AG09319 (cell line): ENCODE measurements around the gene ZNF280B.
"Not testable (repeated sequence)": the region's sequence is repeated elsewhere in the genome, so short reads cannot be mapped to it uniquely, and the experiment has no call there.

Experiments
- DNase-seq: peaks from one replicate; pipeline ENCODE4 v3.0.0-alpha.2; 2010; ENCODE audit warnings: low read depth; ENCODE audit errors: extremely low read depth
- TF ChIP-seq, protein P1 (sequence below): IDR thresholded peaks from 2 replicates; pipeline ENCODE4 v1.5.1; 2011; ENCODE audit warnings: low read depth, mild to moderate bottlenecking, inconsistent platforms, low read length, moderate library complexity

ZNF280B gene

DNA sequence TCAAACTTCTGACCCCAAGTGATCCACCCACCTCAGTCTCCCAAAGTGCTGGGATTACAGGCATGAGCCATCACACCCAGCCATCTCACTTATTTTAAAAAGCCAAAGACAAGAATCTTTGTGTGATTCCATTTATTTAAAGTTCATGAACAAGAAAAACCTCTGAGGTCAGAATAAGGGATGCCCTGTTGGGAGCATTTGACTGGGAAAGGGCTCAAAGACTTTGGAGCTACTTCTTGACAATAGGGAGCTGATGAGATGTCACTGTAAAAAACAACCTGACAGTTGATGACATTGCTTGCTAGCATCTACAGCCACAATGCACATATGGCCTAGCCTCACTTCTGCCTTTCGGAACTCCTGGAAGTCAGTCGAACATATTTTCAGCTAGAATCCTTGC, 5.1 kb upstream of the ZNF280B start:
- TF ChIP-seq, protein P1, sequence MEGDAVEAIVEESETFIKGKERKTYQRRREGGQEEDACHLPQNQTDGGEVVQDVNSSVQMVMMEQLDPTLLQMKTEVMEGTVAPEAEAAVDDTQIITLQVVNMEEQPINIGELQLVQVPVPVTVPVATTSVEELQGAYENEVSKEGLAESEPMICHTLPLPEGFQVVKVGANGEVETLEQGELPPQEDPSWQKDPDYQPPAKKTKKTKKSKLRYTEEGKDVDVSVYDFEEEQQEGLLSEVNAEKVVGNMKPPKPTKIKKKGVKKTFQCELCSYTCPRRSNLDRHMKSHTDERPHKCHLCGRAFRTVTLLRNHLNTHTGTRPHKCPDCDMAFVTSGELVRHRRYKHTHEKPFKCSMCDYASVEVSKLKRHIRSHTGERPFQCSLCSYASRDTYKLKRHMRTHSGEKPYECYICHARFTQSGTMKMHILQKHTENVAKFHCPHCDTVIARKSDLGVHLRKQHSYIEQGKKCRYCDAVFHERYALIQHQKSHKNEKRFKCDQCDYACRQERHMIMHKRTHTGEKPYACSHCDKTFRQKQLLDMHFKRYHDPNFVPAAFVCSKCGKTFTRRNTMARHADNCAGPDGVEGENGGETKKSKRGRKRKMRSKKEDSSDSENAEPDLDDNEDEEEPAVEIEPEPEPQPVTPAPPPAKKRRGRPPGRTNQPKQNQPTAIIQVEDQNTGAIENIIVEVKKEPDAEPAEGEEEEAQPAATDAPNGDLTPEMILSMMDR = no peak
- DNase-seq = no peak

DNA sequence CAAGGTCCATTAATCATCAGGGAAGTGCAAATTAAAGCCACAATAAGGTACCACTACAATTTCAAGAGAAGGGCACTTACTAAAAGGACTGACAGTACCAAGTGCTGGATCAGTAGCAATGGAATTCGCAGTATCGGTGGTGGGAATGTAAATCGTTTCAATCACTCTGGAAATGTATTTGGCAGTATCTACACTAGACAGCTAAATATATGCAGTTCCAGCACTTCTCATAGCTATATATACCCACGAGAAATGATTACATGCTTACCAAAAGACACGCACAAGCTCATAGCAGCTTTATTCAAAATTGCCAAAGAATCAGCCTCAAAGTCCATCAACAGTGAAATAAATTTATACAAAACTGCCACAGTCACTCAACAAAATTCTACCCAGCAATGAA, 4.4 kb upstream of the ZNF280B start:
- no peak for DNase-seq
- TF ChIP-seq, protein P1 = no peak

DNA sequence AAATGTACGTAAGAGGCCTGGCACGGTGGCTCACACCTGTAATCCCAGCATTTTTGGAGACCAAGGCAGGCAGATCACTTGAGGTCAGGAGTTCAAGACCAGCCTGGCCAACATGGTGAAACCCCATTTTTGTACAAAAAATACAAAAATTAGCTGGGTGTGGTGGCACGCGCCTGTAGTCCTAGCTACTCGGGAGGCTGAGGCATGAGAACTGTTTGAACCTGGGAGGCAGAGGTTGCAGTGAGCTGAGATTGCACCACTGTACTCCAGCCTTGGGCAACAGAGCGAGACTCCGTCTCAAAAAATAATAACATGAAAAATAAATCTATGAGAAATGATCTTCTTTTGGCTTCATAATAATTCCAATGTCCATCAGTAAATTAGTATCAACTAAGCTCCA, 2.3 kb upstream of the ZNF280B start:
- not testable (repeated sequence) for DNase-seq

DNA sequence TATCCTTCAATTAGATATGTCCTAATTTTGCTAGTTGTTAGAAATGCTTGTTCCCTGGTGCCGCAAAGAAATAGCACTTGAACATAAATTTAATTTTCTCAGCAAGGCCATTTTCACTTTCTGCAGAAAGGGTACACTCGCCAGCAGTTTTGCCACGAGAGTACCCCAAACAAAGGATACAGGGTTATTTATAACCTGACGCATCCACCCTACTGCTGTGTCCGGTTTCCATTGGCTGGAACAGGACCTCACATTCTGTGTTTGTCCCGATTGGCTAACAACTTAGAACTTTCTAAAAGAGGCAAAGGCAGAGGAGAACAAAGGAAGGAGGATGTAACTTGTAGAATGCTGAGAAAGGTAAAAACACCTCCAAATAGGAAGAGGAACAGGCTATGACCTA, 1.4 kb upstream of the ZNF280B start:
- DNase-seq = not testable (repeated sequence)

DNA sequence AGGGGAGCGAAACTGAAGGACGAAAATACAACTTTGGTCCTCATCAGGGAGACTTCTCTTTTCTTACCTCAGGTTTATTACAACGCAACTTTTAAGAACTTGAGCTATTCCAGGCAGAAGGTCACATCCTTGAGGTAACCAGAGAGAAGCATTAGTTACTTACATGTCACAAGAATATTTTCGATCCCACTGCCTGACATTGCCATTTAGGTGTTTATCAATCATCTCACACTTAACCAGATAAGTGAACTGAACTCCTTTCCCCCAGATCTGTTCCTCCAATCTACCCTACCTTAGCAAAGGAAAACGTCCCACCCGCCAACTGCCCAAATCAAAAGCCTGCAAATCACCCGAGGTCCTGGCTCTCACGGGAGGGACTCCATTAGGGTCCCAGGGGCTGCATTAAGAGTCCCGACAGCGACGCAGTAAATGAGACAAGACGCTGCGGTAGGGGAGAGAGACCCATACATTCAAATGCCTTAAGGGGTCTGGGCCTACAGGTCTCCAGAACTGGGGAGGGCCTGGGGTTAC, 734 bp downstream of the ZNF280B start:
- no peak for DNase-seq
- TF ChIP-seq, protein P1 = no peak

DNA sequence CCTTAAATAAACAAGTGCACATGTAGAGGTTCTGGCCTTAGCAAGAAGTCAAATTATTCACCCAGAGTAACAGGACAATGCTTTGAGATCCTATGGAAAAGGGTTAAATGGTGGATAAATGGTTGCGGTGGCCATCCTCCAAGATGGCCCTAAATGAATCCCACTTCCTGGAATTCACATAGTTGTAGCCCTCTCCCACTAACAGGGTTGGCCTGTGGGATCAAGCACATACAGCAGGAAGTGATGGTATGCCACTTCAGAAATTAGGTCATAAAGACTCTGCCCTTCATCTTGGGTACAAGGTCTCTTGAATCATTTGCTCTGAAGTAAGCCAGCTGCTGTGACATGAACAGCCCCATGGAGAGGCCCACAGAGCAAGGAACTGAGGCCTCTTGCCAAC, 1.8 kb downstream of the ZNF280B start:
- TF ChIP-seq, protein P1 = no peak

DNA sequence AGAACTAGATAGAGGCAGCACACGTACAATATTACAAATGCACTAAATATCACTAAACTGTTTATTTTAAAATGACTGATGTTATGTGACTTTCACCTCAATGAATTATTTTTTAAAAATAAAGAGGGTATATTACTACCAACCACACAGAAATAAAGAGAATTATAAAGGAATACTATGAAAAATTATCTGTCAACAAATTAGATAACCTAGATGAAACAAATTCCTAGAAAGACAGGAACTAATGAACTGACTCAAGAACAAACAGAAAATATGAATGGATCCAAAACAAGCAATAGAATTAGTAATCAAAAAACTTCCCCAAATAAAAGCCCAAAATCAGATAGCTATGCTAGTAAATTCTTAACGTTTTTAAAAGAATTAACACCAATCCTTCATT, 10.3 kb downstream of the ZNF280B start:
- DNase-seq = no peak
- TF ChIP-seq, protein P1 = no peak

More for the DNA sequence above, 1.8 kb downstream of the ZNF280B start:
- no peak for DNase-seq

DNA sequence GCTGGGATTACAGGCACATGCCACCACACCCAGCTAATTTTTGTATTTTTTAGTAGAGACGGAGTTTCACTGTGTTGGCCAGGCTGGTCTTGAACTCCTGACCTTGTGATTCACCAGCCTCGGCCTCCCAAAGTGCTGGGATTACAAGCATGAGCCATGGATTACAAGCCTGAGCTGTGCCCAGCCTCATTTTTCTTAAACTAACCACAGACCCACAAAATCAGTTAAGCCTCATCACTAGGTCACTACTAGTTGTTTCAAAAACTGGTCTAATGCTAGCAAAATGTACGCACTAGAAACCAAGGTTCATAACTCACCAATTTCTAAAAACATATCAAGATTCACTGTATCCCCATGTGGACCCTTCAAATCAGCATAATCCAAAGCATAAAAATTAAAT, 17.0 kb downstream of the ZNF280B start:
- DNase-seq = not testable (repeated sequence)

- TF ChIP-seq, protein P1 = no peak
- no peak for DNase-seq
These were observed 19.8 kb downstream of the ZNF280B start for GRCh38 chr22:22488736-22489135.
